H9 (cell line): ENCODE results near the gene TMEM190. TPM values are rescaled to one million over a fixed set of nuclear protein-coding genes. Genes with fewer than 3 reads are reported as not detected.

Experiments used
- DNase-seq: peaks from one replicate; pipeline ENCODE4 v3.0.0-alpha.2; 2017
- H2AFZ ChIP-seq: one replicate; pipeline ENCODE4 v1.6.1; 2013; ENCODE audit warnings: mild to moderate bottlenecking, low read length, control low read depth, moderate library complexity
- H2AK5ac ChIP-seq: 2 replicates; pipeline ENCODE4 v1.6.1; 2013; ENCODE audit warnings: low read length, control low read depth, mixed read lengths; ENCODE audit not compliant: insufficient read length
- H2BK120ac ChIP-seq: one replicate; pipeline ENCODE4 v1.6.1; 2013; ENCODE audit warnings: low read depth, mild to moderate bottlenecking, low read length, control low read depth, inconsistent platforms; ENCODE audit not compliant: poor library complexity, severe bottlenecking
- H2BK12ac ChIP-seq: 2 replicates; pipeline ENCODE4 v1.6.1; 2013; ENCODE audit warnings: low read length, control low read depth, mixed read lengths, low read depth; ENCODE audit not compliant: insufficient read length
- H2BK15ac ChIP-seq: 2 replicates; pipeline ENCODE4 v1.6.1; 2013; ENCODE audit warnings: low read depth, low read length, control low read depth
- H2BK20ac ChIP-seq: one replicate; pipeline ENCODE4 v1.6.1; 2013; ENCODE audit warnings: low read depth, mild to moderate bottlenecking, low read length, control low read depth, inconsistent platforms; ENCODE audit not compliant: poor library complexity, severe bottlenecking
- H2BK5ac ChIP-seq: 2 replicates; pipeline ENCODE4 v1.6.1; 2013; ENCODE audit warnings: low read length, control low read depth, mixed read lengths; ENCODE audit not compliant: insufficient read length
- H3K14ac ChIP-seq: 2 replicates; pipeline ENCODE4 v1.6.1; 2013; ENCODE audit warnings: low read length, control low read depth; ENCODE audit not compliant: insufficient read depth
- H3K18ac ChIP-seq: 2 replicates; pipeline ENCODE4 v1.6.1; 2013; ENCODE audit warnings: low read depth, mild to moderate bottlenecking, mixed read lengths, low read length, control low read depth; ENCODE audit not compliant: insufficient read length
- H3K23ac ChIP-seq: 2 replicates; pipeline ENCODE4 v1.6.1; 2013; ENCODE audit warnings: low read length, control low read depth, mixed read lengths, low read depth; ENCODE audit not compliant: insufficient read length
- H3K23me2 ChIP-seq: 2 replicates; pipeline ENCODE4 v1.6.1; 2013; ENCODE audit warnings: low read depth, mild to moderate bottlenecking, mixed read lengths, low read length, control low read depth; ENCODE audit not compliant: insufficient read length, poor library complexity, severe bottlenecking
- H3K27ac ChIP-seq: 2 replicates; pipeline ENCODE4 v1.5.1; 2013; ENCODE audit warnings: low read length, control low read depth, mixed read lengths, low read depth; ENCODE audit not compliant: insufficient read length
- H3K27me3 ChIP-seq: 2 replicates; pipeline ENCODE4 v1.6.1; 2013; ENCODE audit warnings: low read length, control low read depth, inconsistent platforms; ENCODE audit not compliant: insufficient read depth
- H3K4ac ChIP-seq: 2 replicates; pipeline ENCODE4 v1.6.1; 2013; ENCODE audit warnings: low read depth, mild to moderate bottlenecking, control low read depth, inconsistent platforms, low read length, moderate library complexity
- H3K4me1 ChIP-seq: 2 replicates; pipeline ENCODE4 v1.6.1; 2013; ENCODE audit warnings: low read length, control low read depth, inconsistent platforms; ENCODE audit not compliant: insufficient read depth
- H3K4me2 ChIP-seq: 2 replicates; pipeline ENCODE4 v1.6.1; 2013; ENCODE audit warnings: low read length, control low read depth, mixed read lengths; ENCODE audit not compliant: insufficient read length, insufficient read depth
- H3K56ac ChIP-seq: 2 replicates; pipeline ENCODE4 v1.6.1; 2013; ENCODE audit warnings: low read depth, mild to moderate bottlenecking, mixed read lengths, low read length, control low read depth; ENCODE audit not compliant: insufficient read length
- H3K79me1 ChIP-seq: 2 replicates; pipeline ENCODE4 v1.6.1; 2013; ENCODE audit warnings: low read depth, mild to moderate bottlenecking, moderate library complexity, low read length, control low read depth, inconsistent platforms; ENCODE audit not compliant: insufficient read depth, poor library complexity, severe bottlenecking
- H3K79me2 ChIP-seq: 2 replicates; pipeline ENCODE4 v1.6.1; 2013; ENCODE audit warnings: low read length, control low read depth, inconsistent platforms; ENCODE audit not compliant: insufficient read depth
- H3K9ac ChIP-seq: 2 replicates; pipeline ENCODE4 v1.6.1; 2013; ENCODE audit warnings: low read length, control low read depth, mixed read lengths; ENCODE audit not compliant: insufficient read length; ENCODE audit errors: extremely low read depth
- H3K9me3 ChIP-seq: one replicate; pipeline ENCODE4 v1.6.1; 2013; ENCODE audit warnings: low read depth, low read length, inconsistent platforms; ENCODE audit not compliant: control insufficient read depth
- H3T11ph ChIP-seq: one replicate; pipeline ENCODE4 v1.6.1; 2013; ENCODE audit warnings: mild to moderate bottlenecking, low read length, control low read depth, inconsistent platforms
- H4K20me1 ChIP-seq: one replicate; pipeline ENCODE4 v1.6.1; 2013; ENCODE audit not compliant: control insufficient read depth, insufficient read length, insufficient read depth
- H4K5ac ChIP-seq: 2 replicates; pipeline ENCODE4 v1.6.1; 2013; ENCODE audit warnings: low read depth, mild to moderate bottlenecking, mixed read lengths, low read length, control low read depth; ENCODE audit not compliant: insufficient read length
- H4K8ac ChIP-seq: replicated peaks from 2 replicates; pipeline ENCODE4 v1.6.1; 2013; ENCODE audit warnings: low read length, control low read depth, mixed read lengths, low read depth; ENCODE audit not compliant: insufficient read length
- H4K91ac ChIP-seq: 2 replicates; pipeline ENCODE4 v1.6.1; 2013; ENCODE audit warnings: low read depth, mild to moderate bottlenecking, moderate library complexity, mixed read lengths, low read length, control low read depth; ENCODE audit not compliant: insufficient read length
- H3K27ac Mint-ChIP-seq, 3 experiments: 2 replicates in 2 of 3; 3 replicates in 1 of 3; pipeline ENCODE4 v1.8.0; 2020 to 2021; ENCODE audit warnings: mixed read lengths in 3 of 3, mild to moderate bottlenecking in 1 of 3, moderate library complexity in 1 of 3
- H3K27me3 Mint-ChIP-seq: 2 replicates; pipeline ENCODE4 v1.8.0; 2021; ENCODE audit warnings: low read depth, mild to moderate bottlenecking, moderate library complexity, mixed read lengths
- H3K36me3 Mint-ChIP-seq, 3 experiments: 2 replicates in 2 of 3; 3 replicates in 1 of 3; pipeline ENCODE4 v1.8.0; 2020 to 2021; ENCODE audit warnings: low read depth in 3 of 3, mixed read lengths in 3 of 3; ENCODE audit not compliant: insufficient read depth in 1 of 3
- H3K4me1 Mint-ChIP-seq, 2 experiments: 2 replicates each; pipeline ENCODE4 v1.8.0; 2020; ENCODE audit warnings: mixed read lengths in 2 of 2
- H3K4me3 Mint-ChIP-seq, 2 experiments: 2 replicates in 1 of 2; 3 replicates in 1 of 2; pipeline ENCODE4 v1.8.0; 2020 to 2021; ENCODE audit warnings: mild to moderate bottlenecking in 2 of 2, mixed read lengths in 2 of 2, moderate library complexity in 1 of 2
- H3K9me3 Mint-ChIP-seq, 2 experiments: 2 replicates in 1 of 2; 3 replicates in 1 of 2; pipeline ENCODE4 v1.8.0; 2020; ENCODE audit warnings: mild to moderate bottlenecking in 2 of 2, mixed read lengths in 2 of 2, moderate library complexity in 1 of 2
- WGBS: extraction: QIAGEN DNeasy Blood & Tissue Kit; methylation state at CpG from one replicate; pipeline ENCODE4 v1.1.7; 2013; ENCODE audit warnings: missing lambda C conversion rate, low lambda C conversion rate, mixed read lengths; ENCODE audit not compliant: insufficient read length; ENCODE audit errors: extremely low coverage; 5-methylcytosine and 5-hydroxymethylcytosine counted together
- total RNA-seq: library from RNA; stranded (reverse); gene quantifications from 2 replicates; pipeline ENCODE4 v1.2.1, GENCODE V29; 2021
- TF ChIP-seq, protein P1 (sequence below): fragments of 200-600 bp; sonication (generic); conservative IDR thresholded peaks from 3 replicates; pipeline ENCODE4 v1.8.0; 2021; ENCODE audit warnings: antibody characterized with exemption, mild to moderate bottlenecking

TMEM190 gene
- total RNA-seq, 1 experiment from 2014 or later: 1.5 TPM

DNA sequence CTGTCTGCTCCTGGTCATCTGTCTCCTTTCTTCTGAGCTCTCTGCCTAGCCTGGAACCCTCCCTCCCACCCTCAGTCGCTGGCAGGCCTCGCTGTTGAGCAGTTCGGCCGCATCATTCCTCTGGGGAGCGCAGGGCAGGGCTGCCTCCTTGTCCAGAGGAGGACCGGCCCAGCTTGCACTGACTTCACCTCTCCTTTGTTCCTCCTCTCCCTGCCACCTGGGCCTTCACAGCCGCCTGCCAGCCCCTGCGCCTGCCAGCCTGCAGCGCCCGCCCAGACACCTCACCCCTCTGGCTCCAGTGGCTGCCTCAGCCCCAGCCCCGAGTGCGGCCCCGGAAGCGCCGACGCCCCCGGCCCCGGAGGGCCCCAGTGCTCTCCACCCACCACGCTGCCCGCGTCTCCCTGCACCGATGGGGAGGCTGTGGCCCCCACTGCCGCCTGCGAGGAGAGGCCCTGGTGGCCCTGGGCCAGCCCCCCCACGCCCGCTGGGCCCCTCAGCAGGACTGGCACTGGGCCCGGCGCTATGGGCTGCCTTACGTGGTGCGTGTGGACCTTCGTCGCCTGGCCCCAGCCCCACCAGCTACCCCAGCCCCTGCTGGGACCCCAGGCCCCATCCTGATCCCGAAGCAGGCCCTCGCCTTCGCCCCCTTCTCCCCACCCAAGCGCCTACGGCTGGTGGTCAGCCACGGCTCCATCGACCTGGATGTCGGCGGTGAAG lies 29.7 kb upstream of the TMEM190 start:
- peaks cover 15% of the 10 kb centered on the region for H3K27me3 Mint-ChIP-seq
- no peak overlapping the region for H2BK15ac ChIP-seq
- no peak overlapping the region for H2BK12ac ChIP-seq
- H3K4ac ChIP-seq: no peak overlapping the region
- no peak overlapping the region for H3K4me3 Mint-ChIP-seq
- H2AFZ ChIP-seq: no peak overlapping the region
- no peak overlapping the region for H3K56ac ChIP-seq
- no peak overlapping the region for H2BK5ac ChIP-seq
- H3K79me1 ChIP-seq: no peaks in the 10 kb centered on the region
- H4K5ac ChIP-seq: no peak overlapping the region
- no peak overlapping the region for H3K9ac ChIP-seq
- H3K36me3 Mint-ChIP-seq: peaks cover 23 to 59% (median 49%) of the 10 kb centered on the region in 3 experiments; a peak in 6 of 7 replicates
- peaks cover 2% of the 10 kb centered on the region; the same call in 1 of the 2 replicates for H3K4me1 ChIP-seq
- H4K20me1 ChIP-seq: no peaks in the 10 kb centered on the region
- H3K14ac ChIP-seq: no peak overlapping the region; the same call in 1 of the 2 replicates
- no peaks in the 10 kb centered on the region for H3K79me2 ChIP-seq
- no peaks in the 10 kb centered on the region for H3K9me3 ChIP-seq
- H3K18ac ChIP-seq: no peak overlapping the region
- no peak overlapping the region for H2AK5ac ChIP-seq
- H3K4me2 ChIP-seq: no peak overlapping the region
- H3T11ph ChIP-seq: no peak overlapping the region
- H3K4me1 Mint-ChIP-seq: peaks cover 48 to 68% of the 10 kb centered on the region in 2 experiments
- H3K23me2 ChIP-seq: peaks cover 3% of the 10 kb centered on the region
- DNase-seq: no peak
- H3K27me3 ChIP-seq: no peaks in the 10 kb centered on the region; the same call in 1 of the 2 replicates
- no peak overlapping the region for H4K91ac ChIP-seq
- no peak overlapping the region for H3K27ac ChIP-seq
- WGBS: no CpG with 5 or more reads among the region's 41 CpGs
- no peak overlapping the region for H4K8ac ChIP-seq
- no peak overlapping the region for H3K27ac Mint-ChIP-seq
- no peak overlapping the region for H2BK120ac ChIP-seq
- TF ChIP-seq, protein P1, sequence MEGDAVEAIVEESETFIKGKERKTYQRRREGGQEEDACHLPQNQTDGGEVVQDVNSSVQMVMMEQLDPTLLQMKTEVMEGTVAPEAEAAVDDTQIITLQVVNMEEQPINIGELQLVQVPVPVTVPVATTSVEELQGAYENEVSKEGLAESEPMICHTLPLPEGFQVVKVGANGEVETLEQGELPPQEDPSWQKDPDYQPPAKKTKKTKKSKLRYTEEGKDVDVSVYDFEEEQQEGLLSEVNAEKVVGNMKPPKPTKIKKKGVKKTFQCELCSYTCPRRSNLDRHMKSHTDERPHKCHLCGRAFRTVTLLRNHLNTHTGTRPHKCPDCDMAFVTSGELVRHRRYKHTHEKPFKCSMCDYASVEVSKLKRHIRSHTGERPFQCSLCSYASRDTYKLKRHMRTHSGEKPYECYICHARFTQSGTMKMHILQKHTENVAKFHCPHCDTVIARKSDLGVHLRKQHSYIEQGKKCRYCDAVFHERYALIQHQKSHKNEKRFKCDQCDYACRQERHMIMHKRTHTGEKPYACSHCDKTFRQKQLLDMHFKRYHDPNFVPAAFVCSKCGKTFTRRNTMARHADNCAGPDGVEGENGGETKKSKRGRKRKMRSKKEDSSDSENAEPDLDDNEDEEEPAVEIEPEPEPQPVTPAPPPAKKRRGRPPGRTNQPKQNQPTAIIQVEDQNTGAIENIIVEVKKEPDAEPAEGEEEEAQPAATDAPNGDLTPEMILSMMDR: no peak
- H3K23ac ChIP-seq: no peak overlapping the region
- H3K9me3 Mint-ChIP-seq: no peaks in the 10 kb centered on the region; a peak in 1 of 5 replicates
- no peak overlapping the region for H2BK20ac ChIP-seq
